ENCODE data around the gene BCHE. TPM values are rescaled to one million over a fixed set of nuclear protein-coding genes. Genes with fewer than 3 reads are reported as not detected.

The BCHE gene
- total and polyA plus RNA-seq, 2 of the 13 experiments (the other 11 are each of a cell fraction or from before 2014, with no cell fraction given), result not detected

- TF ChIP-seq, protein P1, sequence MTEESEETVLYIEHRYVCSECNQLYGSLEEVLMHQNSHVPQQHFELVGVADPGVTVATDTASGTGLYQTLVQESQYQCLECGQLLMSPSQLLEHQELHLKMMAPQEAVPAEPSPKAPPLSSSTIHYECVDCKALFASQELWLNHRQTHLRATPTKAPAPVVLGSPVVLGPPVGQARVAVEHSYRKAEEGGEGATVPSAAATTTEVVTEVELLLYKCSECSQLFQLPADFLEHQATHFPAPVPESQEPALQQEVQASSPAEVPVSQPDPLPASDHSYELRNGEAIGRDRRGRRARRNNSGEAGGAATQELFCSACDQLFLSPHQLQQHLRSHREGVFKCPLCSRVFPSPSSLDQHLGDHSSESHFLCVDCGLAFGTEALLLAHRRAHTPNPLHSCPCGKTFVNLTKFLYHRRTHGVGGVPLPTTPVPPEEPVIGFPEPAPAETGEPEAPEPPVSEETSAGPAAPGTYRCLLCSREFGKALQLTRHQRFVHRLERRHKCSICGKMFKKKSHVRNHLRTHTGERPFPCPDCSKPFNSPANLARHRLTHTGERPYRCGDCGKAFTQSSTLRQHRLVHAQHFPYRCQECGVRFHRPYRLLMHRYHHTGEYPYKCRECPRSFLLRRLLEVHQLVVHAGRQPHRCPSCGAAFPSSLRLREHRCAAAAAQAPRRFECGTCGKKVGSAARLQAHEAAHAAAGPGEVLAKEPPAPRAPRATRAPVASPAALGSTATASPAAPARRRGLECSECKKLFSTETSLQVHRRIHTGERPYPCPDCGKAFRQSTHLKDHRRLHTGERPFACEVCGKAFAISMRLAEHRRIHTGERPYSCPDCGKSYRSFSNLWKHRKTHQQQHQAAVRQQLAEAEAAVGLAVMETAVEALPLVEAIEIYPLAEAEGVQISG (CRISPR knock-in tag; IDR thresholded peaks at IDR 0.05), result no peak
- TF ChIP-seq, protein P2, sequence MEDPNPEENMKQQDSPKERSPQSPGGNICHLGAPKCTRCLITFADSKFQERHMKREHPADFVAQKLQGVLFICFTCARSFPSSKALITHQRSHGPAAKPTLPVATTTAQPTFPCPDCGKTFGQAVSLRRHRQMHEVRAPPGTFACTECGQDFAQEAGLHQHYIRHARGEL (CRISPR knock-in tag; IDR thresholded peaks at IDR 0.05), result no peak
- TF ChIP-seq REPIN1 (CRISPR knock-in tag; IDR thresholded peaks at IDR 0.05; ENCODE audit: borderline replicate concordance, low read depth) (no peak), SP4 (CRISPR knock-in tag; IDR thresholded peaks at IDR 0.05) (no peak), SMARCC2 (IDR thresholded peaks at IDR 0.05) (no peak), HDAC1 (CRISPR knock-in tag; IDR thresholded peaks at IDR 0.05) (no peak), PHF5A (CRISPR knock-in tag; IDR thresholded peaks at IDR 0.05; ENCODE audit: low read depth, unreplicated experiment) (no peak), ASH2L (IDR thresholded peaks at IDR 0.05; ENCODE audit: insufficient read length, low read depth, low read length) (no peak), SIN3A (IDR thresholded peaks at IDR 0.05; ENCODE audit: borderline replicate concordance, low read depth, low read length) (no peak), MEIS1 (CRISPR knock-in tag; IDR thresholded peaks at IDR 0.05; ENCODE audit: borderline replicate concordance) (no peak)
- TF ChIP-seq, protein P3, sequence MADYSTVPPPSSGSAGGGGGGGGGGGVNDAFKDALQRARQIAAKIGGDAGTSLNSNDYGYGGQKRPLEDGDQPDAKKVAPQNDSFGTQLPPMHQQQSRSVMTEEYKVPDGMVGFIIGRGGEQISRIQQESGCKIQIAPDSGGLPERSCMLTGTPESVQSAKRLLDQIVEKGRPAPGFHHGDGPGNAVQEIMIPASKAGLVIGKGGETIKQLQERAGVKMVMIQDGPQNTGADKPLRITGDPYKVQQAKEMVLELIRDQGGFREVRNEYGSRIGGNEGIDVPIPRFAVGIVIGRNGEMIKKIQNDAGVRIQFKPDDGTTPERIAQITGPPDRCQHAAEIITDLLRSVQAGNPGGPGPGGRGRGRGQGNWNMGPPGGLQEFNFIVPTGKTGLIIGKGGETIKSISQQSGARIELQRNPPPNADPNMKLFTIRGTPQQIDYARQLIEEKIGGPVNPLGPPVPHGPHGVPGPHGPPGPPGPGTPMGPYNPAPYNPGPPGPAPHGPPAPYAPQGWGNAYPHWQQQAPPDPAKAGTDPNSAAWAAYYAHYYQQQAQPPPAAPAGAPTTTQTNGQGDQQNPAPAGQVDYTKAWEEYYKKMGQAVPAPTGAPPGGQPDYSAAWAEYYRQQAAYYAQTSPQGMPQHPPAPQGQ (CRISPR knock-in tag; IDR thresholded peaks at IDR 0.05; ENCODE audit: borderline replicate concordance), result no peak
- TF ChIP-seq, protein P4, sequence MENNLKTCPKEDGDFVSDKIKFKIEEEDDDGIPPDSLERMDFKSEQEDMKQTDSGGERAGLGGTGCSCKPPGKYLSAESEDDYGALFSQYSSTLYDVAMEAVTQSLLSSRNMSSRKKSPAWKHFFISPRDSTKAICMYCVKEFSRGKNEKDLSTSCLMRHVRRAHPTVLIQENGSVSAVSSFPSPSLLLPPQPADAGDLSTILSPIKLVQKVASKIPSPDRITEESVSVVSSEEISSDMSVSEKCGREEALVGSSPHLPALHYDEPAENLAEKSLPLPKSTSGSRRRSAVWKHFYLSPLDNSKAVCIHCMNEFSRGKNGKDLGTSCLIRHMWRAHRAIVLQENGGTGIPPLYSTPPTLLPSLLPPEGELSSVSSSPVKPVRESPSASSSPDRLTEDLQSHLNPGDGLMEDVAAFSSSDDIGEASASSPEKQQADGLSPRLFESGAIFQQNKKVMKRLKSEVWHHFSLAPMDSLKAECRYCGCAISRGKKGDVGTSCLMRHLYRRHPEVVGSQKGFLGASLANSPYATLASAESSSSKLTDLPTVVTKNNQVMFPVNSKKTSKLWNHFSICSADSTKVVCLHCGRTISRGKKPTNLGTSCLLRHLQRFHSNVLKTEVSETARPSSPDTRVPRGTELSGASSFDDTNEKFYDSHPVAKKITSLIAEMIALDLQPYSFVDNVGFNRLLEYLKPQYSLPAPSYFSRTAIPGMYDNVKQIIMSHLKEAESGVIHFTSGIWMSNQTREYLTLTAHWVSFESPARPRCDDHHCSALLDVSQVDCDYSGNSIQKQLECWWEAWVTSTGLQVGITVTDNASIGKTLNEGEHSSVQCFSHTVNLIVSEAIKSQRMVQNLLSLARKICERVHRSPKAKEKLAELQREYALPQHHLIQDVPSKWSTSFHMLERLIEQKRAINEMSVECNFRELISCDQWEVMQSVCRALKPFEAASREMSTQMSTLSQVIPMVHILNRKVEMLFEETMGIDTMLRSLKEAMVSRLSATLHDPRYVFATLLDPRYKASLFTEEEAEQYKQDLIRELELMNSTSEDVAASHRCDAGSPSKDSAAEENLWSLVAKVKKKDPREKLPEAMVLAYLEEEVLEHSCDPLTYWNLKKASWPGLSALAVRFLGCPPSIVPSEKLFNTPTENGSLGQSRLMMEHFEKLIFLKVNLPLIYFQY (CRISPR knock-in tag; IDR thresholded peaks at IDR 0.05; ENCODE audit: borderline replicate concordance), result no peak
Measured at GRCh38 chr3:165837801-165838200, 578 bp upstream of the BCHE start (continued).
